HG03139 (cell line): ENCODE results near the gene PRKCE.
"Not testable (repeated sequence)": the region's sequence is repeated elsewhere in the genome, so short reads cannot be mapped to it uniquely, and the experiment has no call there.

ENCODE experiments used
- ATAC-seq: cut with Tn5 transposase; IDR thresholded peaks from one replicate; pipeline ENCODE4 v1.9.1; 2021; ENCODE audit not compliant: unreplicated experiment

Gene PRKCE

GRCh38 chr2:46198164-46198883 is 546.8 kb downstream of the PRKCE start:
- no peak for ATAC-seq

DNA sequence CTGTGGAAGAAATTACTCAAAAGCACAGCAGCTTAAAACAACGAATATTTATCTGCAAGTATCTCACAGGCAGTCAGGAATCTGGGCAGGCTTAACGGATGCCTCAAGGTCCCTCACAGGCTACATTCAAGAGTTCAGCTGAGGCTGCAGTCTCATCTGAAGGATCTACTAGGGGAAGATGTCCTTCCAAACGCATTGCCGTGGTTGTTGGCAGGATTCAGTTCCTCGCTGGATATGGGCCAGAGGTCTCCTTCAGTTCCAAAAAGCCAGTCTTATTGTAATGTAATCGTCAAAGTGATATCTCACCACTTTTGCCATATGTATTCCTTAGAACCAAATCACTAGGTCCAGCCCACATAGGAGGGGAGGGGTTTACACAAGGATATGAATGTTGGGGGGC is 547.5 kb downstream of the PRKCE start:
- ATAC-seq: no peak

- no peak for ATAC-seq
Measured at GRCh38 chr2:46200100-46200690, 548.7 kb downstream of the PRKCE start.

GRCh38 chr2:46200861-46201605 is 549.6 kb downstream of the PRKCE start:
- ATAC-seq: no peak

GRCh38 chr2:46202453-46202852 is 551.0 kb downstream of the PRKCE start:
- ATAC-seq: no peak

GRCh38 chr2:46202987-46203386 is 551.5 kb downstream of the PRKCE start:
- no peak for ATAC-seq

DNA sequence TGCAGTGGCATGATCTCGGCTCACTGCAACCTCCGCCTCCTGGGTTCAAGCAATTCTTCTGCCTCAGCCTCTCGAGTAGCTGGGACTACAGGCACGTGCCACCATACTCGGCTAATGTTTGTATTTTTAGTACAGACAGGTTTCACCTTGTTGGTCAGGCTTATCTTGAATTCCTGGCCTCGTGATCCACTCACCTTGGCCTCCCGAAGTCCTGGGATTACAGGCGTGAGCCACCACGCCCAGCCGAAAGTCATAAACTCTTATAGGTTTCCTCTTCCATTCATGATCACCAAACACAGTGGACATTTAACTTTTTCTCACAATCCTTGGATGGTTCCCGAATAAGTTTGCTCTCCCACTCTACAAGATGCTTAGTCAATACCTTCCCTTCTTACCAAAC is 552.2 kb downstream of the PRKCE start:
- not testable (repeated sequence) for ATAC-seq

- ATAC-seq: no peak
Measured at GRCh38 chr2:46207591-46207990, 556.1 kb downstream of the PRKCE start.

DNA sequence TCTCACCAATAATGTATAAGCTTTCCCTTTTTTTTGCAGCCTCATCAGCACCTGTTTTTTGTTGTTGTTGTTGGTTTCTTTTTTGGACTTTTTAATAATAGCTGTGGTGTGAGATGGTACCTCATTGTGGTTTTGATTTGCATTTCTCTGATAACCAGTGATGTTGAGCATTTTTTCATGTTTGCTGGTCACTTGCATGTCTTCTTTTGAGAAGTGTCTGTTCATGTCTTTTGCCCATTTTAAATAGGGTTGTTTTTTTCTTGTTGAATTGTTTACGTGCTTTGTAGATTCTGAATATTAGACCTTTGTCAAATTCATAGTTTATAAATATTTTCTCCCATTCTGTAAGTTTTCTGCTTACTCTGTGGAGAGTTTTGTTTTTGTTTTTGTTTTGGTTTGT is 557.3 kb downstream of the PRKCE start:
- ATAC-seq: no peak

DNA sequence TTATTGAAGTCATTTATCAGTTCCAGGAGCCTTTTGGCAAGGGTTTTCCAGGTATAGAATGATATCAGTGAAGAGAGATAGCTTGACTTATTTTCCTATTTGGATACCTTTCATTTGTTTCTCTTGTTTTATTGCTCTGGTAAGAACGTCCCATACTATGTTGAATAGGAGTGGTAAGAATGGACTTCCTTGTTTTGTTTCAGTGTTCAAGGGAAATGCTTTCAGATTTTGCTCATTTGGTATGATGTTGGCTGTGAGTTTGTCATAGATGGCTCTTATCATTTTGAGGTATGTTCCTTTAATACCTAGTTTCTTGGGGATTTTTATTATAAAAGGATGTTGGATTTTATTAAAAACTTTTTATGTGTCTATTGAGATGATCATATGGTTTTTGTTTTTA is 558.6 kb downstream of the PRKCE start:
- no peak for ATAC-seq

DNA sequence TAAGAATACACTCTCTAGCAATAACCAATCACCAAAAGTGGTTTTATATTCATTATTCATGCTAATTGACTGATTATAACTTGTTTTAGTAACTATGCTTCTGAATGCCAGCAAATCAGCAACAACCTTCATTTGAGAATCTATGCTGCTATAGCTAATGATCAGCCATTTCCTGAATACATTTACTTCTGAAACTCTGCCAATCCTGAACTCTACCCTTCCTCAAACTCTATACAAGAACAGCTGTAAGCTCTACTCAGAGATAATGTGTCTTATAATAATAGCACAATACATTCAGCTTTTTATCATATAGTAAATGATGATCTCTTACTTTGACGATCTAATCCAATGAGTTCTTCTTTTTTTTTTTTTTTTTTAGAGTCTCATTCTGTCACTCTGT is 560.0 kb downstream of the PRKCE start:
- no peak for ATAC-seq

DNA sequence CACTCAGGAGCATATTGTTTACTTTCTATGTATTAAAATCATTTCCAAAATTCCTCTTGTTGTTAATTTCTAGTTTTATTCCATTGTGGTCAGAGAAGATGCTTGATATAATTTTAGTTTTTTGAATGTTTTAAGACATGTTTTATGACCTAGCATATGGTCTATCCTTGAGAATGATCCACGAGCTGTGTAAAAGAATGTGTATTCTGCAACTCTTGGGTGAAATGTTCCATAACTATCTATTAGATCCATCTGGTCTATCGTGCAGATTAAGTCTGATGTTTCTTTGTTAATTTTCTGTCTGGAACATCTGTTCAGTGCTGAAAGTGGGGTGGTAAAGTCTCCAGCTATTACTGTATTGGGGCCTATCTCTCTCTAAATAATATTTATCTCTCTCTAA is 562.4 kb downstream of the PRKCE start:
- no peak for ATAC-seq

DNA sequence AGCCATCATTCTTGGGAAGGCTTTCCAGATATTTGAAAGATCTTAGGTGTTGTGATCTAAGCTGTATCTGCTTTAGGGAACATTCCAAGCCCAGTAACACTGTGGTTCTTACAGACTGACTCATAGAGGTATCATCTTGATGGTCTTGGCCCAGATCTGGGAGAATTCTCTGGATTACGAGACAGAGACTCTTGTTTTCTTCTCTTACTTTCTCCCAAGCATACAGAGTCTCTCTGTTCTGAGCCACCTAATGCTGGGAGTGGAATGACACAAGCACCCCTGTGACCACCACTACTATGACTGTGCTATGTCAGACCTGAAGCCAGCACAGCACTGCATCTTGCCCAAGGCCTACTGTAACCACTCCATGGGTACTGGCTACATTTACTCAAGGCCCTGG is 564.7 kb downstream of the PRKCE start:
- ATAC-seq: no peak

GRCh38 chr2:46223514-46223913 is 572.0 kb downstream of the PRKCE start:
- ATAC-seq: not testable (repeated sequence)

DNA sequence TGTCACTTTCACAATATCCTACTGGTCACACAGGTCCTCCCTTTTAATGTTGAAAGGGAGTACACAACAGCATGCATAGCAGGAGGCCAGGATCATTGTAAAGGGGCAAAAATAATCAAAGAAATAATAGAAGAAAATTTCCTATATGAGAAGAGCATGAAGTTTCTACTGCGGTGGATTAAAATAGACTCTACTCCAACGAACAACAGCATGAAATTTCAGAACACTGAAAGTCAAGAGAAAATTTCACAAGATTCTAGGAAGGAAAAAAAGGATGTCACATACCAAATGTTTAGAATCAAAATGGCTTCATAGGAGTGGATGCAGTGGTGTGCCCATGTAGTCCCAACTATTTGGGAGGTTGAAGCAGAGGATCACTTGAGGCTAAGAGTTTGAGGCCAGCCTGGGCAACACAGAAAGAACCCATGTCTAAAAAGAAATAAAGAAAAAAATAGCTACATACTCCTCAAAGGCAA is 573.7 kb downstream of the PRKCE start:
- no peak for ATAC-seq

DNA sequence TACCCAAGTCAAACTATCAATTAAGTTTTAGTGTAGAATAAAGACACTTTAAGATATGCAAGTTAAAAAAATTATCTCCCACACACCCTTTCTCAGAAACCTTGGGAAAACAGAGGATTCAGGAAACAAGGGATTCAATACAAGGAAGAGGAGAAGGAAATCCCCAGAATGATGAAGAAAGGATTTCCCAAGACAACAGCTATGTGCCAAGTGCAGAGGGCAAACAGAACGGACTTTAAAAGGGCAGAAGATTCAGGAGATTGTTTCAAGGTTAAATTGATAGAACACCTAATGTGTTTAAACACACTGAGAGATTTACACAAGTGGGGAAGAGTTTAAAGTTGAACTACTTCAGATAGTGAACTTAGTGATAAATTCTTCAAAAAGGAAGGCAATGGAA is 574.3 kb downstream of the PRKCE start:
- ATAC-seq: no peak

GRCh38 chr2:46226620-46227019 is 575.1 kb downstream of the PRKCE start:
- no peak for ATAC-seq

- no peak for ATAC-seq
Measured at GRCh38 chr2:46227022-46227421, 575.5 kb downstream of the PRKCE start.

DNA sequence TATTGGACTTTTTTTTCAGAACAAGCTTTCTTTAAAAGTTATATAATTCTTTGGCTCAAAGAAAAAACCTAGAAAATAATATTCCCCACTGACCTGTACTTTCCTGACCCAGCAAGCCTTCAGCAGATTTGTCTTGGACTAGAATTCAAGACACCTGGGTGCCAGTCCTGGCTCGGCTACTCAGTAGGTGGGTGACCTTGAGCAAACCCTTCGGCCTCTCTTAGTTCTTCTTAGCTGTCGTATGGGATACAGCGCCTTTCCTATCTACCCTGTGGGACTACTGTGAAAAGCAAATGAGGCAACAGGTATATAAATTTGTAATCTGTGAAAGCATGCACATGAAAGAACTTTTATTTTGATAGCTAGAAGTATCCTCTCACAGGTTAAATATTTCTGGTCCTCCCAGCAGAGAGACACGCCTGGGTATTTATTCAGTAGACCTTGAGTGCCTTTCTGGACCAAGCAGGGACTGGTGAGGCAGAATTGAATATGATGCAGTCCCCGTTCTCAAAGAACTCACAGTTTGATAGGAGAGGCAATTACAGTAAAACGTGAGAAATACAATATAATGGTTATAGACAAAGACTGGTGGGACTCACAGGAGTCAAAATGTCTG is 576.3 kb downstream of the PRKCE start:
- ATAC-seq: no peak

GRCh38 chr2:46229134-46230063 is 577.9 kb downstream of the PRKCE start:
- peak; percentile 52 for ATAC-seq
